ENCODE data around the gene QKI. TPM values are rescaled to one million over a fixed set of nuclear protein-coding genes. Genes with fewer than 3 reads are reported as not detected.

QKI gene
- total RNA-seq, 2 experiments from 2014 or later = 48.6 to 62.7 TPM

DNA sequence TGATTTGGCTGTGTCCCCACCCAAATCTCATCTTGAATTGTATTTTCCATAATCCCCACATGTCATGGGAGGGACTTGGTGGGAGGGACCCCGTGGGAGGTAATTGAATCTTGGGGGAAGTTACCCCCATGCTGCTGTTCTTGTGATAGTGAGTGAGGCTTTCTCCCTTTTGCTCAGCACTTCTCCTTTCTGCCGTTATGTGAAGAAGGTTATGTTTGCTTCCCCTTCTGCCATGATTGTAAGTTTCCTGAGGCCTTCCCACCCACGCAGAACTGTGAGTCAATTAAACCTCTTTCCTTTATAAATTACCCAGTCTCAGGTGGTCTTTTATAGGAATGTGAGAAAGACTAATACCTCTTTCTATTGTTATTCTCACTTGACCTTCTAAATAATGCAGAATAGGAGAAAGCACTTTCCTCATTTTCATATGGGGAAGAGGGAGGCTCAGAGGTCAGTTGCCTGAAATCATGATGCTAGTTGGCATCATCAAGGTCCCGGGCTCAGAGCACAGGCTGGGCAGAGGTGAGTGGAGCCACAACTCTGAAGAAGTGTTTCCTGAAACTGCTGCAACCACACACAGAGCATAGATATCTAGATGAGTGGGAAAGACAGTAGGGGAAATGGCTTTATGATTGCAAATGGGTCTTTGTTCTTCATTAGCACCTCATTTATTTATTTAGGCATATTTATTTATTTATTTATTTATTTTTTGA lies 191.0 kb downstream of the QKI start:
- ChIA-PET CTCF (no interaction called here), POLR2A (no interaction called here)
- H3K4me1 Mint-ChIP-seq = no peaks in the 10 kb centered on the region
- intact Hi-C loops (cut with DNase I, micrococcal nuclease) = no loop called here
- H3K9me3 Mint-ChIP-seq (ENCODE audit: low read depth) = no peaks in the 10 kb centered on the region
- no peak for ATAC-seq
- no peak overlapping the region for H3K4me3 Mint-ChIP-seq
- no peaks in the 10 kb centered on the region for H3K36me3 Mint-ChIP-seq (ENCODE audit: low read depth)
- peaks cover 6% of the 10 kb centered on the region for H3K27me3 Mint-ChIP-seq
- DNase-seq = no peak
- no peak overlapping the region for H3K27ac Mint-ChIP-seq

DNA sequence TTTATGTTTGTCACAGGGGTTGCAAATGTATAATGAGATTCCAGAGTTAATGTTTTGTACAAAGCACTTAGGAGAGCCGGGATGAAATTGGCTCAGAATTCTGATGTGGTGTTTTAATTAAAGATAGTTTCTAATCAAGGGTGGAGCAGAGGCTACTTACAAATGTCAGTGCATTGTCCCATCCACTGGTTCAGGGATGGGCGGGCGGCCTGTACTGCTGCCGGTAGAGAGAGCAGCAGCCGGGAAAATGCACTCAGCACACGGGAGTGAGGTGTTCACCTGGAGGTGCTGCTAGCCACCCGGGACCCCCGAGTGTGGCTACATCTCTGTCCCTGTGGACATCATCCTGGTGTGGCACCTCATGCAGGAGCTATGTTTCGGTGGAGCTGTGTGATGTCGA lies 193.3 kb downstream of the QKI start:
- no peaks in the 10 kb centered on the region for H3K36me3 Mint-ChIP-seq (ENCODE audit: low read depth)
- intact Hi-C loops (cut with DNase I, micrococcal nuclease) = no loop called here
- DNase-seq (no peak), ATAC-seq (no peak)
- H3K27me3 Mint-ChIP-seq = peaks cover 6% of the 10 kb centered on the region
- H3K27ac Mint-ChIP-seq = no peak overlapping the region
- H3K4me3 Mint-ChIP-seq = no peak overlapping the region
- no peaks in the 10 kb centered on the region for H3K9me3 Mint-ChIP-seq (ENCODE audit: low read depth)
- CTCF ChIA-PET = interaction anchor here (0.9 kb wide), 1 partner anchor 13 kb away, joined by 3 read pairs; no protein-coding TSS in a partner anchor
- POLR2A ChIA-PET = no interaction called here
- no peaks in the 10 kb centered on the region for H3K4me1 Mint-ChIP-seq

DNA sequence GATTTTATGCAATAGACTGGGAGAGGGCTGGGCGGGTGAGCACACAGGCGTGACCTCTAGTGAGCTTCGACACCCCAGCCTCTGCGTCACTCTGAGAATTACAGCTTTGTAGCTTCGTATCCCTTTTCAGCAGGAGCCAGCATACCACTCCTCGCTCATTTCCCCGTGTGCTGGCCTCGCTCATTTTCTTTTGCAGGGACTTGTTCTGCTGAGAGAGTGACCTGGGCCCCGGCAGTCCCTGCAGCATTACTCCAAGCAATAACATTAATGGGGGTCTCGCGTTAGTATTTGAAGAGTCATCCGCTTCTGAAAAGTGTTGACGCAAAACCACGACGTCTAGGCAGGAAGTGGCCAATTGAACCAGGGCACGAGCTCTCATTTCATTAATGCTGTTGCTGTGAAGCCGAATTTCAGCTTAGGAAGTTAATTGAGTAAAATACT lies 193.7 kb downstream of the QKI start:
- DNase-seq = no peak
- H3K9me3 Mint-ChIP-seq (ENCODE audit: low read depth) = no peaks in the 10 kb centered on the region
- no peaks in the 10 kb centered on the region for H3K36me3 Mint-ChIP-seq (ENCODE audit: low read depth)
- CTCF ChIA-PET = interaction anchor here (0.9 kb wide), 1 partner anchor 12 kb away, joined by 3 read pairs; no protein-coding TSS in a partner anchor
- intact Hi-C loops (cut with DNase I, micrococcal nuclease) = no loop called here
- peaks cover 6% of the 10 kb centered on the region for H3K27me3 Mint-ChIP-seq
- H3K4me3 Mint-ChIP-seq = no peak overlapping the region
- no peaks in the 10 kb centered on the region for H3K4me1 Mint-ChIP-seq
- POLR2A ChIA-PET = no interaction called here
- no peak for ATAC-seq
- no peak overlapping the region for H3K27ac Mint-ChIP-seq

DNA sequence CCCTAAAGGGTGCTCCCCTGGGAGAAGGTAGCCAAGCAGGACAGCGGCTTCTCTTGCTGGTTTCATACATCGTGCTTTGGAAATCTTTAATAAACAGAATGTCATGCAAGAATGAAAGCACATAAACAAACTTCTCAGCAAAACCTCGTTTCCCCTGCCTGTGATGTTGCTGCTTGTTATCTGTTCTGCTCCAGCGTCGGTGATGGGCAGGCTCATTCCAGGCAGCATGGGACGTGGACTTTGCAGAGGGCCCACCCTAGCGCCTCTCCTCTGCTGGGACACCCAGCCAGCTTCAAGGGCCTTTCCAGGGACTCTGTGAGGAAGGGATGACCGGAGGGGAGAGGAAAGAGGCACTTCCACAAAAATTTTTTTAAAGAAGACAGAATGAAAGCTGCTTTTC lies 197.7 kb downstream of the QKI start:
- no peak overlapping the region for H3K27ac Mint-ChIP-seq
- ATAC-seq (no peak), DNase-seq (no peak)
- H3K4me3 Mint-ChIP-seq = no peak overlapping the region
- ChIA-PET CTCF (interaction anchor here (0.6 kb wide), 1 partner anchor 759 kb away, joined by 3 read pairs; no protein-coding TSS in a partner anchor), POLR2A (no interaction called here)
- no peaks in the 10 kb centered on the region for H3K36me3 Mint-ChIP-seq (ENCODE audit: low read depth)
- H3K27me3 Mint-ChIP-seq = no peaks in the 10 kb centered on the region
- no peaks in the 10 kb centered on the region for H3K9me3 Mint-ChIP-seq (ENCODE audit: low read depth)
- intact Hi-C loops (cut with DNase I, micrococcal nuclease) = no loop called here
- no peaks in the 10 kb centered on the region for H3K4me1 Mint-ChIP-seq

DNA sequence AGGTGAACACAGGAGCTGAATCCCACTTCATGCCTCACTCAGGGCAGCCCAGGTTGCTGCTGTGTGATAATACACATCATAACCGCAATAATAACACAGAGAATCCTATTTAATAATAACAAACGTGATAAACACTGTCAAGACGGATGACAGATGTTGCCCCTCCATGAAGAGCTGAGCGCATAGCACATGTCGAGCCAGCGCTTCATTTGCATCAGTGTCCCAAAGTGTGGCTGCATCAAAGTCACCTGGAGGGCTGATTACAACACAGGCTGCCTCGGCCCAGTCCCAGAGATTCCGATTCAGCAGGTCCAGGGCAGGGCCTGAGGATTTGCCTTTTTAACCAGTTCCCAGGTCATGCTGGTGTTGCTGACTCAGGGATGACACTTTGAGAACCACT lies 198.5 kb downstream of the QKI start:
- Mint-ChIP-seq H3K9me3 (ENCODE audit: low read depth) (no peaks in the 10 kb centered on the region), H3K36me3 (ENCODE audit: low read depth) (no peaks in the 10 kb centered on the region), H3K4me3 (no peak overlapping the region), H3K4me1 (no peaks in the 10 kb centered on the region), H3K27me3 (no peaks in the 10 kb centered on the region), H3K27ac (no peak overlapping the region)
- ChIA-PET CTCF (no interaction called here), POLR2A (no interaction called here)
- no peak for DNase-seq
- intact Hi-C loops (cut with DNase I, micrococcal nuclease) = no loop called here
- ATAC-seq = no peak

DNA sequence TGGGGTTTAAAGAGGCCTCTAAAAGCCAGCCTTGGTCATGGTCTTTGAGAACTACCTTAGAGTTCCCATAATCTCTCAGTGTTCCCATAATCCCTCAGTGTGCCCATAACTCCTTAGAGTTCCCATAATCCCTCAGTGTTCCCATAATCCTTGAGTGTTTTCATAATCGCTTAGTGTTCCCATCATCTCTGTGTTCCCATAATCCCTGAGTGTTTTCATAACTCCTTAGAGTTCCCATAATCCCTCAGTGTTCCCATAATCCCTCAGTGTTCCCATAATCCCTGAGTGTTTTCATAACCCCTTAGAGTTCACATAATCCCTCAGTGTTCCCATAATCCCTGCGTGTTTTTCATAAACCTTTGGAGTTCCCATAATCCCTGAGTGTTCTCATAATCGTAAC lies 199.2 kb downstream of the QKI start:
- intact Hi-C loops (cut with DNase I, micrococcal nuclease) = no loop called here
- H3K9me3 Mint-ChIP-seq (ENCODE audit: low read depth) = no peaks in the 10 kb centered on the region
- POLR2A ChIA-PET = interaction anchor here (0.5 kb wide), 1 partner anchor 10 kb away, joined by 3 read pairs; no protein-coding TSS in a partner anchor

DNA sequence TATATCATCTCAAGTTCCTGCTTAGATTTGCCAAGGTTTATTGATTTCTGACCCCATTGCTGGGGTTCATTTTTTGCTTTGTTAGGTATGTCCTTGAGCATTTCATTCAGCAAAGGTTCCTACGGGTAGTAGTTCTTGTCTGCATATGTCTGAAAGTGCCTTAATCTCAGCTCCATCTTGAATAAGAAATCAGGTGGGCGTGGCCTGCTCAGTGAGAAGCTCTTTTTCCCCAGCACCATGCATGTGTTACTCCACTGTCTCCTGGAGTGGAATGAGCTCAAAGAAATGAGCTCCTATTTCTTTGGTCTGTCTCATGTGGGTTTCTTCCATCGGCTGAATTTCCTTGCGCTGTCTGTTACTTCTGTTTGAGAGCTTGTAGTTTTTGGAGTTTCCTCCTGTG lies 201.9 kb downstream of the QKI start:
- ATAC-seq = no peak
- CTCF ChIA-PET = no interaction called here
- no peaks in the 10 kb centered on the region for H3K9me3 Mint-ChIP-seq (ENCODE audit: low read depth)

More for the DNA sequence above, 199.2 kb downstream of the QKI start:
- H3K27me3 Mint-ChIP-seq = no peaks in the 10 kb centered on the region
- H3K4me3 Mint-ChIP-seq = no peak overlapping the region
- no peak overlapping the region for H3K27ac Mint-ChIP-seq
- no peak for DNase-seq
- ATAC-seq = no peak
- H3K4me1 Mint-ChIP-seq = no peaks in the 10 kb centered on the region
- CTCF ChIA-PET = no interaction called here
- H3K36me3 Mint-ChIP-seq (ENCODE audit: low read depth) = no peaks in the 10 kb centered on the region

DNA sequence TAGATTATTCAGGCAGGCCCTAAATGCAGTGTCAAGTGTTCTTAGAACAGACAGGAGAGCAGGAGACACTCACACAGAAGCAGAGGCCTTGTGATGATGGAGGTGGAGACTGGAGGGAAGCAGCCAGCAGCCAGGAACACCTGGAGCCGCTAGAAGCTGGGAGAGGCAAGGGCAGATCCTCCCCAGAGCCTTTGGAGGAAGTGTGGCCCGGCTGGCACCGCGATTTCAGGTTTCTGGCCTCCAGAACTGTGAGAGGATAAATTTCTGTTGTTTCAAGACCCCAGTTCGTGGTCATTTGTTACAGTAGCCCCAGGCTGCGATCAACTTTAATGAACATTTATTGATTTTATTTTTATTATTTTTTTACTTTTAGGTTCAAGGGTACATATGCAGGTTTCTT lies 203.0 kb downstream of the QKI start:
- Mint-ChIP-seq H3K4me3 (no peak overlapping the region), H3K27me3 (no peaks in the 10 kb centered on the region), H3K36me3 (ENCODE audit: low read depth) (no peaks in the 10 kb centered on the region), H3K27ac (no peak overlapping the region), H3K4me1 (no peaks in the 10 kb centered on the region), H3K9me3 (ENCODE audit: low read depth) (no peaks in the 10 kb centered on the region)
- ATAC-seq = no peak
- CTCF ChIA-PET = no interaction called here
- POLR2A ChIA-PET = no interaction called here
- no peak for DNase-seq
- intact Hi-C loops (cut with DNase I, micrococcal nuclease) = no loop called here

More for the DNA sequence above, 201.9 kb downstream of the QKI start:
- Mint-ChIP-seq H3K36me3 (ENCODE audit: low read depth) (no peaks in the 10 kb centered on the region), H3K4me3 (no peak overlapping the region), H3K4me1 (no peaks in the 10 kb centered on the region), H3K27me3 (no peaks in the 10 kb centered on the region), H3K27ac (no peak overlapping the region)
- intact Hi-C loops (cut with DNase I, micrococcal nuclease) = no loop called here
- DNase-seq = no peak
- POLR2A ChIA-PET = no interaction called here

DNA sequence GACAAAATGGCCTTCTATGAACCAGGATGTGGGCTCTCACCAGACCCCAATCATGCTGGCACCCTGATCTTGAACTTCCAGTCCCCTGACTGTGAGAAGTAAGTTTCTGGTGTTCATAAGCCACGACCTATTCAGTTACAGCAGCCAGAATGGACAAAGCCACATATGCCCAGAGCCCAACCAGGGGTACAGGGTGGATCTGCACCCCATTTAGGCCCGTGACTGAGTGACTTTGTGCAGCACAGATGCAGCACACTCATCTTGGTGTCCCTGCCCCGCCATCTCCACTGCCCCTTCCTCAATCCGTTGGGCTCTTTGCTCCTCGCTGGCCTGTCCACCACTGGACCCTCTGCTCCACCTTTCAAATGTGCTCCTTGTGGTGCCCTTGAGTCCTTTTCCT lies 205.6 kb downstream of the QKI start:
- DNase-seq (no peak), ATAC-seq (no peak)
- Mint-ChIP-seq H3K36me3 (ENCODE audit: low read depth) (no peaks in the 10 kb centered on the region), H3K9me3 (ENCODE audit: low read depth) (no peaks in the 10 kb centered on the region), H3K27ac (no peak overlapping the region), H3K27me3 (no peaks in the 10 kb centered on the region), H3K4me1 (no peaks in the 10 kb centered on the region), H3K4me3 (no peak overlapping the region)
- POLR2A ChIA-PET = no interaction called here
- CTCF ChIA-PET = interaction anchor here (0.7 kb wide), 1 partner anchor 12 kb away, joined by 3 read pairs; no protein-coding TSS in a partner anchor
- intact Hi-C loops (cut with DNase I, micrococcal nuclease) = no loop called here

DNA sequence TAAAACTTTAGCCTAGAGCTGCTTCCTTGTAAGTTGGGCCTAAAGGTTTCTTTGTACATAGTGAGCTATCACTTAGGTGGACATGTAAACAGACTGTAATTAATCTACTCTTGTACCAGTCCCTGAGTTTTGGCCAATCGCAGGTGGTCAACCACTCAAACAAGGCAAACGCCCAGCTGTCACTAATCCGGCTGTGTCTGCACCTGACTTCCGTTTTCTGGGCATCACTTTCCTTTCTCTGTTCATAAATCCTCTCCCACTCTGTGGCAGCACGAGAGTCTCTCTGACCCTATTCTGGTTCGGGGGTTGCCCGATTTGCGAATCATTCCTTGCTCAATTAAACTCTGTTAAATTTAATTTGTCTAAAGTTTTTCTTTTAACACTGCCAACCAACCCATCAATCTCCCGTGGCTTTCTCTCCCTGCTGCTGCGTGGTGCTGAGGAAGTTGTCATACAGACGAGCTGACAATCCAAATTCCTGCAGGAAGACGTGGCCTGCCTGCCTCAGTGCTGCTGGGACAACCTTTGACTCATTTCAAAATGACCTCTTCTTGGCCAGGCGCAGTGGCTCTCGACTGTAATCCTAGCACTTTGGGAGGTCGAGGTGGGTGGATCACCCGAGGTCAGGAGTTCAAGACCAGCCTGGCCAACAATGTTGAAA lies 206.3 kb downstream of the QKI start:
- no peak overlapping the region for H3K4me3 Mint-ChIP-seq
- no peaks in the 10 kb centered on the region for H3K36me3 Mint-ChIP-seq (ENCODE audit: low read depth)
- ATAC-seq (no peak), DNase-seq (no peak)
- H3K27me3 Mint-ChIP-seq = no peaks in the 10 kb centered on the region
- H3K4me1 Mint-ChIP-seq = no peaks in the 10 kb centered on the region
- intact Hi-C loops (cut with DNase I, micrococcal nuclease) = no loop called here
- ChIA-PET CTCF (interaction anchor here (0.7 kb wide), 1 partner anchor 12 kb away, joined by 3 read pairs; no protein-coding TSS in a partner anchor), POLR2A (no interaction called here)
- H3K27ac Mint-ChIP-seq = no peak overlapping the region
- no peaks in the 10 kb centered on the region for H3K9me3 Mint-ChIP-seq (ENCODE audit: low read depth)

DNA sequence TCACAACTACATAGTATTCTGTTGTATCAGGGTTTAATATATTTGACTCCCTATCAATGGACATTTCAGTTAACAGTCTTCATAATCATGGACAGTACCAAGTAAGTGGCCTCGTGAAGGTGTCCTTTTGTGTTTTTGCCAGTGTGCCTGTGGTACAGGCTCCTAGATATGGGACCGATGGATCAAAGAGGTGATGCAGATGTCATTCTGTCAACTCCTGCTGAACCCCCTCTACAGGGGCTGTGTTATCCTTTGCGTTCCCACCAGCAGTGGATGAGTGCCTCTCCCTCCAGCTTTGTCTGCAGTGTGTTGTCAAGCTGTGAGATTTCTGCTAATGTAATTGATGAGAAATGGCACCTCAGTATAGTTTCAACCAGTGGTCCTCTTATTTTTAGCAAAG lies 210.7 kb downstream of the QKI start:
- Mint-ChIP-seq H3K27me3 (peaks cover 10% of the 10 kb centered on the region), H3K36me3 (ENCODE audit: low read depth) (no peaks in the 10 kb centered on the region), H3K4me3 (no peak overlapping the region), H3K9me3 (ENCODE audit: low read depth) (no peaks in the 10 kb centered on the region), H3K4me1 (no peaks in the 10 kb centered on the region), H3K27ac (no peak overlapping the region)
- intact Hi-C loops (cut with DNase I, micrococcal nuclease) = no loop called here
- ChIA-PET POLR2A (no interaction called here), CTCF (no interaction called here)
- DNase-seq (no peak), ATAC-seq (no peak)

DNA sequence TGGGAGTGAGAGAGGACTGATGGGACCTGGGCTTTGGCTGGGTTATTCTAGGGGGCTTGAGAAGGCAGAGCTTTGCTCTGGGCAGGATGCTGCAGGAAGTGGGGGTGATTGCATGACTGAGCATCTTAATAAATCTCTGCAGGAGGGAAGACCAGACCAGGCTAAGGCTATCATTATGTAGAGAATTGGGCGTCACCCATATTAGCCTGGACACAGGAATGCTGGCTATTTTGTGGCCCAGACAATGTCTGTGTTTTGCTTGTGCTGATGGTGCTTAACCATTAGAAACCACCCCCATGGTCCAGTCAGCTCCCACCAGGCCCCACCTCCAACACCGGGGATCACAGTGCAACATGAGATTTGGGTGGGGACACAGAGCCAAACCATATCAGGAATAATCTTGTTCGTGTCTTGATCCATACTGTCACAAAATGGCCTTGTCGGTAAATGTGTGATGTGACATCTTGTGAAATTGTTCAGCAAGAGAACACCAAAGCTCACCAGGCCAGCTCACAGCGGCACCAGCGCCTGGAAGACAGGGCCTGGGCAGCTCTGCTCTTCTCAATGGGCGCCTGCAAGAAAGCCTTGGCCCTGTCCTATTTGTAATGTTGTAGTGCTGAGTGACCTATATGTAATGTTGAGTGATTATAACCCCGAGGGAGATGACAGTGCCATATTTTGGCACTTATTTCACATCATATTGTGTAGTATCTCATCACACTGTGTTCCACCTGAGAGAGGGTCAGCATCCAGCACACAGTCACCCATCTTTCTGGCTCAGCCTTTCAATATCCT lies 211.8 kb downstream of the QKI start:
- ATAC-seq = no peak
- no peak overlapping the region for H3K27ac Mint-ChIP-seq
- H3K27me3 Mint-ChIP-seq = peaks cover 11% of the 10 kb centered on the region
- DNase-seq = no peak
- H3K4me1 Mint-ChIP-seq = no peaks in the 10 kb centered on the region
- ChIA-PET POLR2A (no interaction called here), CTCF (no interaction called here)
- H3K36me3 Mint-ChIP-seq (ENCODE audit: low read depth) = no peaks in the 10 kb centered on the region
- intact Hi-C loops (cut with DNase I, micrococcal nuclease) = no loop called here
- no peak overlapping the region for H3K4me3 Mint-ChIP-seq
- H3K9me3 Mint-ChIP-seq (ENCODE audit: low read depth) = no peaks in the 10 kb centered on the region

Data from activated CD4-positive, alpha-beta T cell treated with anti-CD3 and anti-CD28 coated beads for 36 hours (primary cell).